ENCODE results near the gene TMA16.

TMA16 gene

GRCh38 chr4:163548481-163549243 lies 54.2 kb downstream of the TMA16 start:
- H3K4me1 ChIP-seq (ENCODE audit: insufficient read depth, insufficient read length), result no peaks in the 10 kb centered on the region
- no peak for DNase-seq (ENCODE audit: low read depth, low spot score)
- no peaks in the 10 kb centered on the region for H3K27me3 ChIP-seq (ENCODE audit: insufficient read depth, insufficient read length)
- H3K9me3 ChIP-seq (ENCODE audit: insufficient read depth, low read length), result no peaks in the 10 kb centered on the region
- no peak overlapping the region for H3K4me3 ChIP-seq (ENCODE audit: insufficient read length, low read depth)
- TF ChIP-seq SUZ12 (IDR thresholded peaks at IDR 0.05; ENCODE audit: extremely low read depth, insufficient read depth, insufficient read length) (no peak), ZNF274 (IDR thresholded peaks at IDR 0.05; ENCODE audit: low read depth, low read length) (no peak), YY1 (IDR thresholded peaks at IDR 0.05; ENCODE audit: insufficient read depth, insufficient read length) (no peak)
- H3K36me3 ChIP-seq (ENCODE audit: insufficient read depth, insufficient read length, low read length), result no peaks in the 10 kb centered on the region
- H3K9ac ChIP-seq (ENCODE audit: insufficient read length, low read depth), result no peak overlapping the region

DNA sequence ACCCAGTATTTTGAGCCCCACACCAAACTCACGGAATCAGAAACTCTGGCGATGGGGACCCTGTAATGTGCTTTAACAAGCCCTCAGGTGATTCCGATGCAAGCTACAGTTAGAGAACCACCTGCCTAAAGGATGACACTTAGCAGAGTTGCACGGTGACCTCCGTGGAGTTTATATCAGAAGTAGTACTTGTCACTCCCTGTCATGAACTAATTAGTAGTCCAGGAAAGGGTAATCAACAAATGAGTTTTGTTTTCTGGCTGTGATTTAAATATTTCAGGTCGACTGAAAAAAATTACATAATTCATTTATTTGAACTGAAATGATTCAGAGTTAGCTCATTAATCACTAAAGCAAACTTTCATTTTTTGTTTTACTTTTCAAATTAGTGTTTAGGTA lies 56.4 kb downstream of the TMA16 start:
- Histone ChIP-seq H3K36me3 (ENCODE audit: insufficient read depth, insufficient read length, low read length) (no peaks in the 10 kb centered on the region), H3K4me3 (ENCODE audit: insufficient read length, low read depth) (no peak overlapping the region), H3K9me3 (ENCODE audit: insufficient read depth, low read length) (no peaks in the 10 kb centered on the region), H3K27me3 (ENCODE audit: insufficient read depth, insufficient read length) (no peaks in the 10 kb centered on the region), H3K9ac (ENCODE audit: insufficient read length, low read depth) (no peak overlapping the region), H3K4me1 (ENCODE audit: insufficient read depth, insufficient read length) (no peaks in the 10 kb centered on the region)
- TF ChIP-seq SUZ12 (IDR thresholded peaks at IDR 0.05; ENCODE audit: extremely low read depth, insufficient read depth, insufficient read length) (no peak), YY1 (IDR thresholded peaks at IDR 0.05; ENCODE audit: insufficient read depth, insufficient read length) (no peak), ZNF274 (IDR thresholded peaks at IDR 0.05; ENCODE audit: low read depth, low read length) (no peak)
- DNase-seq (ENCODE audit: low read depth, low spot score), result no peak

DNA sequence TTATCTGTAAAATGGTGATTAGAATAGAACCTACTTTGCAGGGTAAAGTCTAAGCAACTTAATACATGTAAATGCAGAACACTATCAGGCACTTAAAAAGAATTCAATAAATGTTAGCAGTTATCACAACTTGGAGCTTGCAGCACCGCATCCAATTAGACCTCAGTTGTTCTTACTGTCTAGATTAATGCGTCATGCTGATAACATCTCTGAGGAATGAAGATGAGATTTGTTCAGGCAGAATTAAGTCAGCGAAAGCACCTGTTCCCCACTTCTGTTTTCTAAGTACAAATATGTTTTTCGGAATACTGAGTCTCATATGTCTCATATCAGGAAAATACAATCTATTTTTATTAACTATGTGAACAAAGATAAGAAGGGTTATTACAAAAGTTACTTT lies 58.7 kb downstream of the TMA16 start:
- Histone ChIP-seq H3K36me3 (ENCODE audit: insufficient read depth, insufficient read length, low read length) (no peaks in the 10 kb centered on the region), H3K27me3 (ENCODE audit: insufficient read depth, insufficient read length) (no peaks in the 10 kb centered on the region), H3K4me1 (ENCODE audit: insufficient read depth, insufficient read length) (no peaks in the 10 kb centered on the region), H3K4me3 (ENCODE audit: insufficient read length, low read depth) (no peak overlapping the region), H3K9me3 (ENCODE audit: insufficient read depth, low read length) (no peaks in the 10 kb centered on the region), H3K9ac (ENCODE audit: insufficient read length, low read depth) (no peak overlapping the region)
- TF ChIP-seq ZNF274 (IDR thresholded peaks at IDR 0.05; ENCODE audit: low read depth, low read length) (no peak), SUZ12 (IDR thresholded peaks at IDR 0.05; ENCODE audit: extremely low read depth, insufficient read depth, insufficient read length) (no peak), YY1 (IDR thresholded peaks at IDR 0.05; ENCODE audit: insufficient read depth, insufficient read length) (no peak)
- no peak for DNase-seq (ENCODE audit: low read depth, low spot score)

- H3K9me3 ChIP-seq (ENCODE audit: insufficient read depth, low read length), result no peaks in the 10 kb centered on the region
- DNase-seq (ENCODE audit: low read depth, low spot score), result no peak
- TF ChIP-seq YY1 (IDR thresholded peaks at IDR 0.05; ENCODE audit: insufficient read depth, insufficient read length), result no peak
- TF ChIP-seq ZNF274 (IDR thresholded peaks at IDR 0.05; ENCODE audit: low read depth, low read length), result no peak
- TF ChIP-seq SUZ12 (IDR thresholded peaks at IDR 0.05; ENCODE audit: extremely low read depth, insufficient read depth, insufficient read length), result no peak
These were observed 60.5 kb downstream of the TMA16 start for GRCh38 chr4:163554870-163555465.

GRCh38 chr4:163556177-163556576 lies 61.7 kb downstream of the TMA16 start:
- Histone ChIP-seq H3K4me1 (ENCODE audit: insufficient read depth, insufficient read length) (no peaks in the 10 kb centered on the region), H3K9ac (ENCODE audit: insufficient read length, low read depth) (no peak overlapping the region), H3K36me3 (ENCODE audit: insufficient read depth, insufficient read length, low read length) (no peaks in the 10 kb centered on the region), H3K27me3 (ENCODE audit: insufficient read depth, insufficient read length) (no peaks in the 10 kb centered on the region), H3K9me3 (ENCODE audit: insufficient read depth, low read length) (no peaks in the 10 kb centered on the region), H3K4me3 (ENCODE audit: insufficient read length, low read depth) (no peak overlapping the region)
- no peak for DNase-seq (ENCODE audit: low read depth, low spot score)
- no peak for TF ChIP-seq YY1 (IDR thresholded peaks at IDR 0.05; ENCODE audit: insufficient read depth, insufficient read length)
- no peak for TF ChIP-seq SUZ12 (IDR thresholded peaks at IDR 0.05; ENCODE audit: extremely low read depth, insufficient read depth, insufficient read length)
- no peak for TF ChIP-seq ZNF274 (IDR thresholded peaks at IDR 0.05; ENCODE audit: low read depth, low read length)

More at GRCh38 chr4:163554870-163555465, 60.5 kb downstream of the TMA16 start:
- Histone ChIP-seq H3K4me3 (ENCODE audit: insufficient read length, low read depth) (no peak overlapping the region), H3K27me3 (ENCODE audit: insufficient read depth, insufficient read length) (no peaks in the 10 kb centered on the region), H3K36me3 (ENCODE audit: insufficient read depth, insufficient read length, low read length) (no peaks in the 10 kb centered on the region), H3K9ac (ENCODE audit: insufficient read length, low read depth) (no peak overlapping the region), H3K4me1 (ENCODE audit: insufficient read depth, insufficient read length) (no peaks in the 10 kb centered on the region)

GRCh38 chr4:163556650-163557391 lies 62.3 kb downstream of the TMA16 start:
- no peaks in the 10 kb centered on the region for H3K9me3 ChIP-seq (ENCODE audit: insufficient read depth, low read length)
- TF ChIP-seq SUZ12 (IDR thresholded peaks at IDR 0.05; ENCODE audit: extremely low read depth, insufficient read depth, insufficient read length) (no peak), ZNF274 (IDR thresholded peaks at IDR 0.05; ENCODE audit: low read depth, low read length) (no peak), YY1 (IDR thresholded peaks at IDR 0.05; ENCODE audit: insufficient read depth, insufficient read length) (no peak)
- no peak overlapping the region for H3K4me3 ChIP-seq (ENCODE audit: insufficient read length, low read depth)
- H3K9ac ChIP-seq (ENCODE audit: insufficient read length, low read depth), result no peak overlapping the region
- no peaks in the 10 kb centered on the region for H3K4me1 ChIP-seq (ENCODE audit: insufficient read depth, insufficient read length)
- no peaks in the 10 kb centered on the region for H3K27me3 ChIP-seq (ENCODE audit: insufficient read depth, insufficient read length)
- no peaks in the 10 kb centered on the region for H3K36me3 ChIP-seq (ENCODE audit: insufficient read depth, insufficient read length, low read length)
- DNase-seq (ENCODE audit: low read depth, low spot score), result no peak

DNA sequence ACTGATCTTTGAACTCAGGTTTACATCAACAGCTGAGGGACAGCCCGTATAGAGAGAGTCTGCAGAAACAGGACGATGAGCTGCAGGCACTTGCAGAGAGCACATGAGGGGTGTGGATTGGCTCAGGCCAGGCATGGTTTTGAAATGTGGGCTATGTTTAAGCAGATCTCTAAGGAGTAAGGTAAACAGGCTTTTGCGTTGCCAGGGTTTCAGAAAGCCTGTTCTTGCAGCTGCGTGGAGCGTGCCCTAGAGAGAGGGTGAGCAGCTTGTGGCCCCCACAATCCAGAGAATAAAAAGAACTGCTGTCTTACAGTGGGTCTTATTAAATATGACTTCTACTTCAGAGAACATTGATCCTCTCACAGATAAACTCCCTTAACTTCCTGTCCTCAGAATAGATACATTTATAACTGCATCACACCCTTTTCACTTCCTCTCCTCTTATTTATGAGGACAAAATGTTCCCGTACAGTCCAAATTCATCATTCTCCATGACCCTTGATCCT lies 64.1 kb downstream of the TMA16 start:
- Histone ChIP-seq H3K27me3 (ENCODE audit: insufficient read depth, insufficient read length) (no peaks in the 10 kb centered on the region), H3K4me1 (ENCODE audit: insufficient read depth, insufficient read length) (no peaks in the 10 kb centered on the region), H3K4me3 (ENCODE audit: insufficient read length, low read depth) (no peak overlapping the region), H3K9ac (ENCODE audit: insufficient read length, low read depth) (no peak overlapping the region), H3K36me3 (ENCODE audit: insufficient read depth, insufficient read length, low read length) (no peaks in the 10 kb centered on the region), H3K9me3 (ENCODE audit: insufficient read depth, low read length) (no peaks in the 10 kb centered on the region)
- no peak for DNase-seq (ENCODE audit: low read depth, low spot score)
- TF ChIP-seq ZNF274 (IDR thresholded peaks at IDR 0.05; ENCODE audit: low read depth, low read length), result no peak
- no peak for TF ChIP-seq SUZ12 (IDR thresholded peaks at IDR 0.05; ENCODE audit: extremely low read depth, insufficient read depth, insufficient read length)
- TF ChIP-seq YY1 (IDR thresholded peaks at IDR 0.05; ENCODE audit: insufficient read depth, insufficient read length), result no peak
